NCI-H460 (cell line): Measurements from ENCODE around the gene SCD5. TPM values are rescaled to one million over a fixed set of nuclear protein-coding genes. Genes with fewer than 3 reads are reported as not detected.

ENCODE experiments used
- DNase-seq: peaks from one replicate; pipeline ENCODE4 v3.0.0-alpha.2; 2016; ENCODE audit warnings: low read depth; ENCODE audit errors: extremely low read depth
- total RNA-seq: library from RNA; depleted of rRNA; stranded (reverse); fragments of >200 nt; shearing (Covaris generic); gene quantifications from 2 replicates; pipeline ENCODE4 v1.2.3, GENCODE V29; 2014

The SCD5 gene
- total RNA-seq, 1 experiment from 2014 or later, result 6.4 TPM

DNA sequence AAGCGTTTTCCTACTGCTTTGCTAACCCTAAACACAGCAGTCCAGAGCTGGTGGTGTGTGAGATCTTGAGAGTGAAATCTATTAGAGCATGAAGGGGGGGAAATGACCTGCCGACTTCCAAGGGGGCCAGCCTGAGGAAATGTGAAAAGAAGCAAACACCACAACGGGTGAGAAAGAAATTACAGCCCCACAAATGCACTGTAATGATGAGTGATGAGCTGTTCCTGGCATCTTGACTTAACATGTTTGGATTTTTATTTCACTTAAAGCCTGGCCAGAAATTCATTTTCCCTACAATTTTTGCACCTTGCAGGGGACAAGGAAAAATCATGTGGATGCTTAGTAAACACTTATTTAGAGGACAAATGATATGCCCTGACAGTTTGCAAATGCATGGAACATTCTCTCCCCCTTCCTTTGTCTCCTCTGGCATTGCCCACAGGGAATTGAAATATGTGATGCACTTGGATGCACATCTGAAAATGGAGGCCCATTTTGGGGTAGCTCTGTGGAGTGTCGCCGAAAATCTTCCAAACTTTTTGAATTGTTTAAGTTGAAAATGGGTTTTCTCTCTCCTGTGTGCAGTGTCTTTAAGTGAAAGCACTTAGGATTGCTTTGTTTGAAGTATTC, 152.5 kb downstream of the SCD5 start:
- DNase-seq, result no peak

DNA sequence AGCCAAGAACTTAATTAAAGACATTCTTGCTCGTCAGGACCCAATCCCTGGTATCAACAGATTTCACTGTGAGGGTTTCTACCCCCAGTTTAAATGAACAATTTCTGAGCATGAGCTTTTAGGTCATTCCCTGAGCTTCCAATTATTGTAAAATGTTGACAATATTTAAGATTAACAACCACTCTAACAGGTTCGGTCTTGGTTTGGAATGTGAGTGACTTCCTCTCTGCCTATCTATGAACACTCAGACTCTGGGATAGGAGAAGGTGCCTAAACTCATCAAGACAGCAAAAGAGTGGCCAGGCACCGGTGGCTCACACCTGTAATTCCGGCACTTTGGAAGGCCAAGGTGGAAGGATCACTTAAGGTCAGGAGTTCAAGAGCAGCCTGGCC, 153.9 kb downstream of the SCD5 start:
- DNase-seq, result no peak

DNA sequence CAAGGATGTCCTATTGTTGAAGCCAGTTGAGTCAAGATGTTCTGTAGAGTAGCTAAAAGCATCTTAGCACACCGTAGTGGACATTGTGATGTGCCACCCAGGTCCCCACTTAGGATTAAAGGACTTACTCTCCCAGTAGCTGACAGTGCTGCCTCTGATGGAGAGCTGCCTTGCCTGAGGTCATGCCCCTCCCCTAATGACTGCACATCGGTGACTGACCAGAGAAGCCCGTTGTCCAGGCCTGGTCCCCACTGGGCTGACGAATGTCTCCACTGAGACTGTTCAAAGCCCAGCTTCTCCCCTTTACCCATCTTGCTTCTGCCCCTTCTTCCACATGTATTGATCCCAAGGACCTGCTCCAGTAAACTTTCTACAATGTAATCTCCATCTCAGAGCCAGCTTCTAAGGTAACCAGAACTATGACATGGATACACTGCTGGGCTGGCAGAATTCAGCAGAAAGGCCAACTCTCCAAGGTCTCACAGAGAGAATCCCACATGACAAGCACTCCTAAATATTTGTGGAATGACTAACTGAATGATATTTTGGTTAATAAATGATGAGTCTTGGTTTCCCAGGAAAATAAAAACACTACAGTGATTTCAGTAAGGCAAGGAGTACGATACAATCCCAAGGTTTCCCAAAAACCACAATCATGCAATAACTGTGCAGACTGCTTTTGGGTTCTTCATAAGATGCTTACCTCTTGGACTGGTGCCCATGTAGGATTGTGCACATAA, 154.4 kb downstream of the SCD5 start:
- no peak for DNase-seq

DNA sequence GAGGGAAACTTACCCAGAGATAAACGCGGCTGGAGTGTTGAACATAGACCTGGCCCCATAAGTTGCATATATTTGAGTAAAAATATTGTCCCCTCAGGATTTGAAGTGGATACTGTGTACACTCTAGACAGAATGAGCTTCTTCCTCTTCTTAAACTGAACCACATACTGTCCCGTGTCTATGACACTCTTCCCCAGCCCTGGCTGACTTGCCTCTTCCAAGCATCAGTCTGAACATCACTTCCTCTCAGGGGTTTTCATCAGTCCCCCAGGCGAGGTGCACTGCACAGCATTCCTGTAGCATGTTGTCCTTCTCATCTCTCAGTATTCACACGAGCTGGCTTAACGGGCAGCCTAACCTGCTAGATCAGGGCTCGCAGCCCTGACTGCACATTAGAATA, 156.3 kb downstream of the SCD5 start:
- DNase-seq, result no peak

DNA sequence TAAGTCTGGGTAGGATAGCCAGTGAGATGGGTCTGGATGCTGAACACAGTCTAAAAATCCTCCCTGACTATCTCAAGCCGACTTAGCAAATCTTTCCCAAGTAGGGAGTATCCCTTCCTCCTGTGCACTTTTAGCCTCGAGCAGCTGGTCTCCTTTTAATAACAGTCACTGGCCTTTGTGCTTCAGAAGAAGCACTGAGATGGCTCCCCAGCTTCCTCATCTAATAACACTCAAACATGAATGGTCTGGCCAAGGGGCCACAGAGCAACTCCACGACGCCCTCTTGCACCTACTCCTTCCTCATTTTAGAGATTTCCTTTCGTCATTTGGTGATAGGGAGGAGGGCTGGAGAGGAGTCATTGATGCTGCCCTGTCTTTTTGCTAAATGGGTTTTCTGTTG, 158.1 kb downstream of the SCD5 start:
- no peak for DNase-seq

DNA sequence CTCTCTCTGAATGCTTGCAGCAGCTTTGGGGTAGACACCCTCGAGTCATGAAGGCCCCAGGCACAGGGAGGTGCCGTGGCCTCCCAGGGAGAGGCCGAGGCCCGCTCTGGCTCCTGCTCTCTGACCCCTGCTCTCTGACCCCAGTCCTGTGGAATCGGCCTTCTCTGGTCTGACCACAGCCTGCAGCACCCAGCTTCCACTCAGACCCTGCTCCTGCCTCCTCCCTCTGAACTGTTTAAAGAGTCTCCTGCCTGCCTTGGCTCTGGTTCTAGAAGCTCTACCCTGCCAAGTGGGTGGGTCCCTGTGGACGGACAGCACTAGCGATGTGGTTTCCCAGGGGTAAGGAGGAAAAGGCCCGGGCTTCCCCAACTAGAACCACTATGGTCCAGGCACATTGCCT, 158.6 kb downstream of the SCD5 start:
- no peak for DNase-seq

DNA sequence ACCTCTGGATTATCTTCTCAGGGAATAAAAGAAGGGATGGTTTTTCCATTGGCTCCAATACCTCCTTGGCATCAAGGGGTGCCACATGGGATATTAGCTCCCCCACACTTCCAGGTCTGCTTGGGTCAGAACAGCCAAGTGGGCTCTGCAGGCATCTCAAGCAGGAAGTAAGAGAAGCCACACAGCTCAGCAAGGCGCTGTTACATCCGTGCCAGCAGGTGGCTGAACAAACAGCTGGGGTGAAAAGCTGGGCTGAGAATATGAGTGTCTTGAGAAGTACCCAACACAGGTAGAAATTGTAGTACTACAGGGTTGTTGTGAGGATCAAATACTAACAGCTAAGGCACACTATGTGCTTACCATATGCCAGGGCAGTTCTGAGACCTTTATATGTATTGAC, 160.1 kb downstream of the SCD5 start:
- no peak for DNase-seq

DNA sequence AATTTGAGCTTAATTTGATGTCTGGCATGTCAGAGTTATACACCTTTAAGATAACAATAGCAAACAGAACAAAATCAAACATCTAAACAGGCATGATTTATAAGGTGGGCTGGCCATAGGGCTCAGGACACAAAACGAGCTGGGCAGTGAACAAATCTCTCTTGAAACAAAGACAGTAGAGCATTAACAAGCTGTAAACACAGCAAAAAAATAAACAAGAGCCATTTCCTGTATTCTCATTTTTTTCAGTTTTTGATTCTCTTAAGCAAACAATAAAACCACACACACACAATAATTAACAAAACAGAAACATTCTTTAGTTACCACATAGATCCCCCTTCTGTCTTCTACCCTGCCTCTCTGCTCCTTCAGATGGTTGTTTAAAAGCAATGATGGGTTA, 168.5 kb downstream of the SCD5 start:
- no peak for DNase-seq

DNA sequence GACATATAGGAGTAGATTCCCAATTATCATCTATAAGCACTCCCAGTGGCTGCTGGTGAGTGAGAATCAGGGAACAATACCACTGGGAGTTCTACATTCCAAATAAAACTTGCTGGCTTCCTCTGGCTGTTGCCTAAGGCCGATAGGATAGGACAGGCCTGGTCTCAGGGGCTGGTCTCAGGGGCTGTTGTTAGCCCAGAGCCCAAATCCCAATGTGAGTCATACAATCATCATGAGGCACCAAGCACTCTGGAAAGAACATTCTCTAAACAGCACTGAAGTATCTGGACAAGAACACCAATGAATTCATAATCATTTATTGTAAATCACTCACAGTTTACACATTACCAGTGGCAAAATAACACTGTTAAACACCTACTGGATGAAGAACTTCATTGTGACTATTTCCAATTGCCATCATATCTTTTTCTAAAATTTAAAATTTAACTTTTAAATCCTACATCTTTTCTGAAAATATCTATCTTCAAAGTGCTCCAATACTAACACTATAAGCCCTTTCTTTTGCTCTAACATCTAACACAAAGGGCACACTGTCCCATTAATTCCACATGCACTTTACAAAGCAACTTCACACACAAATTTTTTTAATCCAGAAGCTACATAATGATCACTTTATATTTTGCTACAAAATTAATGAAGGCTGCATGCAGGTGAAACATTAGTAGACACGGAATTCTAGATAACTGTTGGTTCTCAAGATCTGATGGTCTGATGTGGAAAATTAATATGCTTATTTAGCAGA, 169.2 kb downstream of the SCD5 start:
- no peak for DNase-seq

DNA sequence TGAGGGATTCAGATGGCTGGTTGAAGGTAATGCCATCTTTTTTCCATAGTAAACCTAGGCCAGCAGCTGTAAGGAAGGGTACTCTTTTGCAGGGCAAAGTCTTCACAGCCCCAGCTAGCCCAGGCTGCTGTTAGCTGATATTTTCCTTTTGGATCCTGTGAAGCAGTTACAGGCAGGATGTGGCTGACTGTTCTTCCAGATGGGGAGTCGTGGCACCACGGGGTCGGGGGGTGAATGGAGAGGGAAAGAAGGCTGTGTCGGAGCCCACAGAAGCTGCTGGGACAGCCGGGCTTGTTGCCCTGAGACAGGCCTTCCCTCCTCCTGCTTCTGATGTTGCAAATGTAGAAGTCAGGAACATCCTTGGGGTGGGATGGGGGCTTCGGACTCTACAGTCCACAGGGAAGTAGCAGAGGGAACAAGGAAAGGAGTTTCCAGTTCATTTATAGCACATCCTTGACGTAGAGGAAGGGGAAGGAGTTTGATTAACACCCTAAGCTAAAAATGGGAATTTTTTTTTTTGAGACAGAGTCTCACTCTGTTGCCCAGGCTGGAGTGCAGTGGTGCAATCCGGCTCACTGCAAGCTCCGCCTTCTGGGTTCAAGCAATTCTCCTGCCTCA, 172.2 kb downstream of the SCD5 start:
- DNase-seq, result no peak

DNA sequence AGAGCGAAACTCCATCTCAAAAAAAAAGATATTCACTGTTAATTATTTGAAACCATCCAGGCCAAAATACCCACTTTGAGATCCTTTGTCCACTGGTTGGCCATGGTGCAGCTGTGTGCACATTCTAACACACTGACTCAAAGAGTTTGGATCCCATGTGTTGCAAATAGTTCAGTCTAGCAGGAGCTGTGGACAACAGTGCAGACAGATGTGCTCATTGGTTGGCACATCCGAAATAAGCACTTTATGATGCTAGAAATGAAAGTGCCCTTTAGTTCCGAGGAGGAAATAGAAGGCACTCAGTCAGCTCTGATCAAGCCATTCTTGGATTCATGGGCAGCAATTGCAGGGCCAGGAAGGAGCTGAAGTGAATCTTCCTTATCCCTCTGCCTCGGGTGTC, 173.8 kb downstream of the SCD5 start:
- DNase-seq, result no peak

DNA sequence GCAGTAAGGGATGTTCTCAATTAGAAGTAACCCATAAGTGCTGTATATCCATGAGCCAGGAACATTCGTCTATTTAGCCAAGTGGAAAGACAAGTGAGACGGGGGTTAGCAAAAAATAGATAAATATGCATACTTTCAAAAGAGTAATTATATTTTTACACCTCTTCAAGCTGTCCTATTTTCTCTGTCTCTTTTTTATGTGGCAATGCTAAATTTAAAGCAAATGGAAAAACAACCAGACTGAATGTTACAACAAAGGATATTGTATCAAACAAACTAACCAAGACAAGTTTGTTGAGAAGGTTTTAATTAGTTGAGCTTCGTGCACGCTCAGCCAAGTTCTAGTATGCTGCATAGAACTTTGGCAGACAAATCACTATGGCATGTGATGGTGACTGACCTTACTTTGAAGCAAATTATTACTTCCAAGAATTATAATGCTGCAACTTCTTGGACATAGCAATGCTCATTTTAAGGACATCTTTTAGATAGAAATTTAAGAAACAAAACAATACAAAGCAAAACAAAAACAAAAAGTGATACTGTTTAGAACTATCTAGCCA, 175.4 kb downstream of the SCD5 start:
- DNase-seq, result no peak

DNA sequence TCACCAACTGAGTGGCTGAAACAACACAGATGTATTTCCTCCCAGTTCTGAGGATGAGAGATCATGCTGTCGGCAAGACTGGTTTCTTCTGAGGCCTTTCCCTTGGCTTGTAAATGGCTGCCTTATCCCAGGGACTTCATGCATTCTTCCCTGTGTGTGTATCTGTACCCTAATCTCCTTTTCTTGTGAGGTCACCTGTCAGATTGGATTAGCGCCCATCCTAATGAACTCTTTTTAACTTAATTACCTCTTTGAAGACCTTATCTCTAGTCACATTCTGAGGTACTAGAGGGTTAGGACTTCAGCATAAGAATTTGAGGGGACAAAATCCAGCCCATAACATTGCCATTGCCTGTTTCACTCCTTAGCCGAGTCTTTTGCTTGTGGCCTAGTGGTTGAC, 177.3 kb downstream of the SCD5 start:
- no peak for DNase-seq

DNA sequence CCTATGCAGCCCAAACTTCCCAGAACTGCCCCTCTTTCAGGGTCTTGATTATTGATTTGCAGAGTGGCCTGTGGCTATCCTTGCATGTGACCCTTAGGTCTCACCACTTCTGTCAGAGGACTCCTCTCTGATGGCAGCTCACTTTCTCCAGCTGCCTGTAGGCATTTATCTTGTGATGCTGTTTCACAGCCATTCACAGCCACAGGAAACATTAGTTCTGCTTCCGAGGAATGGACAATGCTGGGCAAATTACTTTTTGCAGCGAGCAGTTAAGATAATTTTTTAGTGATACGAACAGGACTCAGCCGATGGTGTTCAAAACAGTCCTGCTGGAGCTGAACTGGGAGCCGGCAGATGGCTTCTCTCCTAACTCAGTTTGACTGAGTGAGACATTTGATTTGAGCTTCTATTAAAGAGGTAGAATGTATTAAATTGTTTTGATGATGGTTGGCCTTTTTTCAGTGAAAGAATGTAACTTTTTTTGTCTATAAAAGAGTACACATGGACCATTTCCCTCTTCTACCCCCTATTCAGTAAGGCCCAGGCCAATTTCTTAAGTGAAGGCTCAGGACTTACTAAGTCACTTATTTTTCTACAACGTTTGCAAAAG, 178.4 kb downstream of the SCD5 start:
- DNase-seq, result no peak

DNA sequence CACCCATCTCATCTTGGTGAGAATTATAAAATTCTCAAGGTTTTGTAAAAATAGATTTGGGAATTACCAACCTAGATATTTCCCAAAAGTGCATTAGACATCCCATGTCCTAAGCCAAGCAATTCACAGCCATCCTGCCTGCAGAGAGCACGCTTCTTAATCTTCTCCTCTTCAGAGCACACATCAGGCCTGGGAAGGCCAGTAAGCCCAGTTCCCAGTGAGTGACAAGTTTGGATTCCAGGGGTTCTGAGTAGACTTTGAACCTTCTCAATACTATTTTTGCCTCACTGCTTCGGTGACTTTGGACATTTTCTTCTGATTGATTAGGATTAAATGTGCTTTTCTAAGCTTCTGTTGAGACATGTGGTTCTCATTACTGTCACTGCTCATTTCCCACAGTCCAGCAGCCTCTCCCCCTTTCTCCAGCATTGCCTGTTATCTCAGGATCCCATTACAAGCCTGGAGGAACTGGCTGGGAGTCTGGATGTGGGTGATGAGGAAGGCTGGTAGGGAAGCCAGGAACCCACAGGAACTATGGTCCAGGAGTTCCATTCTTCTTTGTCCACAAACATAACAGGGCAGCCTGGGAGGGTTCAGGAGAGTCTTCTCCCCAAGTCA, 180.4 kb downstream of the SCD5 start:
- DNase-seq, result no peak

DNA sequence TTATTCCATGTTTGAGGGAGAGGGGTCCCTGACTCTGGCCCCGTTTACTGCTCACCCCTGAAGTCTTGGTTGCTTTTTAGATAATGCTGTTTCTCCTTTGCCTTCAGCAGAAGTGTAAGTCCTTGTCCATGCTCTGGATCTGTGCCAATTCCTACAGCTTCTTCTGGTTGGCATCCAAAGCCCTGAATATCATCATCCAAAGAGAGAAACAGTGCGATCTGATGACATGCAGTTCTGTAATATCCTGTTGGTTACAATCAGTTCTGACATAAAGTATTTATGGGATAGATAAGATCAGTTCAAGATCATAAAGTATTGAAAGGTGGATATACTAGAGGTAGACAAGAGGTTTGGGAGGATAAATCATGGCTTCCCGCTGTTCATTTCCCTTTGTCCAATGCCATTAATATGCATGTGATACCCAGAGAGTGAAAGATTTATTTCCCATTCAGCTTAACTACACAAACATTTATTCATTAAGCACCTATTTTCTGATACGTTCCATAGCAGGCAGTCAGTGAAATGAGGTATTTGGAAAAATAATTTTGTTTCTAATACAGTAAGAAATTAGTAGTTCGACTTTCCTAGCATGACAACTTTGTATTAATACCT, 183.7 kb downstream of the SCD5 start:
- no peak for DNase-seq

DNA sequence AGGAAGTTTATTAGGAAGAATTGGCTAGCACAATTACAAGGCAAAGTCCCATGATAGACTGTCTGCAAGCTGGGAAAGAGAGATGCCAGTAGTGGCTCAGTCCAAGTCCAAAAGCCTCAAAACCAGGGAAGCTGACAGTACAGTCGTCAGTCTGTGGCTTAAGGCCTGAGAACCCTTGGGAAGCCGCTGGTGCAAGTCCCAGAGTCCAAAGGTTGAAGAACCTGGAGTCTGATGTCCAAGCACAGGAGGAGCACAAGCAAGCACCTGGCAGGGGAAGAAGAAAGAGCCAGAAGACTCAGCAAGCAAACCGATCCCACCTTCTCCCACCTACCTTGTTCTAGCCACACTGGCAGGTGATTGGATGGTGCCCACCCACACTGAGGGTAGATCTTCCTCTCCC, 185.5 kb downstream of the SCD5 start:
- DNase-seq, result no peak

DNA sequence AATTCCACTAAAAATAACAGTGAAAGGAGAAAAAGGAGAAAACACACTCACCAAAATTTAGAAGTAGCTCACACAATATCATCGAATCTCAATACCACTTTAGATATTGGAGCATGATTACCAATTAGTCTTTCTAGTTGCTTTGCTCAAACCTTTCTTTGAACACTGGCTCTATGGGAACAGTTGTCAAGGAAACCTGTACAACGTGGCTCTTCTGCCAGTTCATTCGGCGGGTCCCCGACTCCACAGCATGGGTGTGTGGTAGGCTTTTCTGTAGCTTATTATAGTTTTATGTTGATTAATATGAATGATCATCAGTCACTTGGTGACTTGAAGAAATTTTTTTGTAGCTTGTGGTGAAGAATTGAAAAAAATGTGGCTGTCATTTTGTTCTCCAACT, 186.6 kb downstream of the SCD5 start:
- DNase-seq, result no peak

DNA sequence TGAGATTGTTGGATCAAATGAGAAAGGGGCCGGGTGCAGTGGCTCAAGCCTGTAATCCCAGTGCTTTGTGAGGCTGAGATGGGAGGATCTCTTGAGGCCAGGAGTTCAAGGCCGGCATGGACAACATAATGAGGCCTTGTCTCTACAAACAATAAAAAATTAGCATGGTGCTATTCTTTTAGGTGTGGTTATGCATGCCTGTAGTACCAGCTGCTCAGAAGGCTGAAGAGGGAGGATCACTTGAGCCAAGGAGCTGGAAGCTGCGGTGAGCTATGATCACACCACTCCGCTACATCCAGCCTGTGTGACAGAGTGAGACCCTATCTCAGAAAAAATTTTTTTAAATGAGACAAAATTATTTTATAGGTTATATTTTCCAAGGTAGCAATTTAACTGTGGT, 187.1 kb downstream of the SCD5 start:
- DNase-seq, result no peak

DNA sequence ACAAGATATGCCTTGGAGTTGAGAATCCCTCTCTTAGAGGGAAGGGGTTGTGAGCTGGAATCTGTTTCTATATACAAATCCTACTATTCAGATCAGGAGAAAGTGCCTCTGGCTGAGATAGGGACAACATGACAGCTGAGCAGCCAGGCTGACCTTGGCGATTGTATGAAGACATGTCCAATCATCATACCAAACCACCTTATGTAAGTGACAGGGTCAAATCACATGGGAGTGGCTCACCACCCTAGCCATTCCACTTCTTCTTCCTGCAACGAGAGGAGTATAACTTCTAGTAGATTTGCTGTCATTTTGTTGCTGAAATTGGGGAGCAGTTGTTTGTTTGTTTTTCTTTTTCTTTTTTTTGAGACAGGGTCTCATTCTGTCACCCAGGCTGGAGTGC, 188.6 kb downstream of the SCD5 start:
- no peak for DNase-seq
